Natural killer cell treated with Interleukin-12 subunit alpha and Interleukin-12 subunit beta and Interleukin-15 and Interleukin-18, amount 100 ng/mL, for 72 hours (primary cell): Measurements from ENCODE around the gene PRR14. TPM values are rescaled to one million over a fixed set of nuclear protein-coding genes. Genes with fewer than 3 reads are reported as not detected.
A peak's percentile ranks its signal among the peaks of the same experiment; 100 is the strongest.
"Not testable (repeated sequence)": the region's sequence is repeated elsewhere in the genome, so short reads cannot be mapped to it uniquely, and the experiment has no call there.

Experiments used
- ATAC-seq, 2 donors: fragments of 150-1000 bp; cut with Tn5 transposase in 1 of 2; sonication (Bioruptor Pico), chemical (Tn5 transposase) in 1 of 2; 2 replicates each; pipeline ENCODE4 v1.10.0; 2021
- DNase-seq: peaks from one replicate; pipeline ENCODE4 v3.0.0; 2022; ENCODE audit warnings: low spot score
- H3K27ac Mint-ChIP-seq, 2 donors: 1 replicate in 1 of 2; 2 replicates in 1 of 2; pipeline ENCODE4 v1.8.0; 2022; ENCODE audit warnings: mixed read lengths in 2 of 2, mild to moderate bottlenecking in 1 of 2, moderate library complexity in 1 of 2
- H3K27me3 Mint-ChIP-seq, 2 donors: 1 replicate in 1 of 2; 2 replicates in 1 of 2; pipeline ENCODE4 v1.8.0; 2022; ENCODE audit warnings: mixed read lengths in 2 of 2
- H3K36me3 Mint-ChIP-seq: one replicate; pipeline ENCODE4 v1.8.0; 2022; ENCODE audit warnings: mixed read lengths
- H3K4me1 Mint-ChIP-seq, 2 donors: 1 replicate in 1 of 2; 2 replicates in 1 of 2; pipeline ENCODE4 v1.8.0; 2022; ENCODE audit warnings: low read depth in 2 of 2, mixed read lengths in 2 of 2, mild to moderate bottlenecking in 1 of 2
- H3K4me3 Mint-ChIP-seq: one replicate; pipeline ENCODE4 v1.8.0; 2022; ENCODE audit warnings: mixed read lengths
- H3K9me3 Mint-ChIP-seq: 2 replicates; pipeline ENCODE4 v1.8.0; 2022; ENCODE audit warnings: mixed read lengths
- total RNA-seq, 2 donors: library from RNA; stranded (reverse); gene quantifications; one replicate each; pipeline ENCODE4 v1.2.3, GENCODE V29; 2022

The PRR14 gene
- total RNA-seq, 2 donors from 2014 or later: 128 to 197 TPM

- Mint-ChIP-seq H3K27ac (no peak overlapping the region), H3K4me1 (peaks cover 0 to 2% of the 10 kb centered on the region in 2 donors), H3K36me3 (no peaks in the 10 kb centered on the region), H3K27me3 (no peaks in the 10 kb centered on the region), H3K9me3 (no peaks in the 10 kb centered on the region), H3K4me3 (no peak overlapping the region)
- ATAC-seq (no peak), DNase-seq (no peak)
Measured at GRCh38 chr16:30620169-30620568, 30.6 kb upstream of the PRR14 start.

GRCh38 chr16:30621765-30622164 lies 29.0 kb upstream of the PRR14 start:
- Mint-ChIP-seq H3K27ac (no peak overlapping the region), H3K4me1 (peaks cover 0 to 2% of the 10 kb centered on the region in 2 donors), H3K4me3 (no peak overlapping the region), H3K9me3 (no peaks in the 10 kb centered on the region), H3K36me3 (no peaks in the 10 kb centered on the region), H3K27me3 (no peaks in the 10 kb centered on the region)
- ATAC-seq (no peak), DNase-seq (no peak)

- Mint-ChIP-seq H3K27me3 (no peaks in the 10 kb centered on the region), H3K36me3 (no peaks in the 10 kb centered on the region), H3K9me3 (no peaks in the 10 kb centered on the region), H3K4me1 (no peaks in the 10 kb centered on the region), H3K4me3 (no peak overlapping the region), H3K27ac (no peak overlapping the region)
- no peak for DNase-seq
- ATAC-seq: no peak
Measured at GRCh38 chr16:30622455-30623032, 28.2 kb upstream of the PRR14 start.

DNA sequence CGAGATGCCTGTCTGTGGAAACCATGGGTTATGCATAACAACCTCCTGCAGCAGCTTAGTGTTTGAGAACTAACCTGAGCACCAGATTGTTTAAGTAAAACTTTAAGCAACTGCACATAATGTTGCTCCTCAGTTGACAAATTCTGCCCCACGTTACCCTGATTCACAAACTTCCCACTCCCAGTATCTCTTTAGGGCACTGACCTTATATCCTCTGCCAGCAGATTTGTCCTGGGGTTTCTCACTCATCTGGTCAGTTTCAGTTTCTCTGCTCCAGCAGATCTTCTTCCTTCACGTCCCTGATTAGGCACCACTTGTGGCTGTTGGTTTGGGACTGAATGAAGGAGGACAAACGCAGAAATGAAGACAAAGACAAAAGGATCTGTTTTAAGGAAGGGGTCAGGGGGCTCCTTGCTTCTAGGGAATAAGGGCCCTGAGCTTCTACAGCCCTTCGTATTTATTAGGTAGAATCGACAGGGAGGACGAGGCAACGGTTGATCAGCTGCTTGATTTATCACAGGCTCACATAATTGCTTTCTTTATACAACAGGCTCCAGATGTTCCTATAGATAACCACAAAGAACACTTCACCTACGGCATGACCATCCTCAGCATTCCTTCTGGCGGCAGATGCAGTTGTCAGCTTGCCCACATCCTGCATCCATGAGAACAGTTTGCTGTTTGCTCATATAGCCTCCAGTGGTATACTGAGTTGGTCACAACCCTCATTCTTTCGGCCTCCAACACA lies 27.1 kb upstream of the PRR14 start:
- H3K27ac Mint-ChIP-seq: no peak overlapping the region
- no peaks in the 10 kb centered on the region for H3K9me3 Mint-ChIP-seq
- H3K4me3 Mint-ChIP-seq: no peak overlapping the region
- ATAC-seq (no peak), DNase-seq (no peak)
- peaks cover 0 to 2% of the 10 kb centered on the region in 2 donors for H3K4me1 Mint-ChIP-seq
- H3K27me3 Mint-ChIP-seq: no peaks in the 10 kb centered on the region
- no peaks in the 10 kb centered on the region for H3K36me3 Mint-ChIP-seq

- Mint-ChIP-seq H3K27ac (no peak overlapping the region), H3K9me3 (no peaks in the 10 kb centered on the region), H3K4me3 (no peak overlapping the region), H3K36me3 (no peaks in the 10 kb centered on the region), H3K4me1 (peaks cover 0 to 5% of the 10 kb centered on the region in 2 donors), H3K27me3 (no peaks in the 10 kb centered on the region)
- no peak for DNase-seq
- ATAC-seq: no peak
Measured at GRCh38 chr16:30626236-30626635, 24.5 kb upstream of the PRR14 start.

DNA sequence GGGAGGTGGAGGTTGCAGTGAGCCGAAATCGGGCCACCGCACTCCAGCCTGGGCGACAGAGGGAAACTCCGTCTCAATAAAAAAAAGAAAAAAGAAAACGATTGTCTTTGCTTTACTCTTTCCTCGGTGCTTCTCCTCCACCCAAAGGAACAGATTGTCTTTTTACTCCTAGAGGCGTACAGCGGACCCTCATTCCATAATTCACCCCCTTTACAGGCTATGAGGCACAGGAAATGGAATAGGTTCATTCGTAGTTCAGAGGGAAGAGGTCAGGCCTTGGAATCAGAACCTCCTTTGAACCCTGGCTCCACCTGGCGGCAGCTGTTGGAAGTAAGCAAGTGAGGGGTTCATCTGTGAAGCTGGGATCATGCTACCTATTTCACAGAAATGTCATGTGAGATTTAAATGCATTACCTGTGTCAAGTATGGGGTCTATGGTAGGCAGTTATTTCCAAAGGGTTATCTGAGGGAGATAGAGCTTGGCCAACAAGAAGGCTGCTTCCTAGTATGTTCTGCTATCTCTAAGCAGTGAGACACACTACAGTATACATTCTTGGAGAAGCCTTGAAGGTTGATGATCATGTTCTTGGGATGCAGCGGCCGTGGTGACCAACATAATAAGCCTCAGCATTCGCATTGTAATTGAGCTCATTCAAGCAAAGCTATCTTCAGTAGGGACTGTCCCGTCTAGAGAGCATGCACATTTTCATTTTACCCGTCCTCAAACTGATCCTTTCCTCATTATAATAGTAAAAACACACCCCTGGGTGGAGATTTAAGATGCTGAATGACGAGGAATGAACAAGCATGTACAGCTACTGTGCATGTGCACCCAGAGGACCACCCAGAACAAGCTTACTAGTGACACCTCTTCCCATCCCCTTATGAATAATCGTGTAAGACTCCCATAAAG lies 21.9 kb upstream of the PRR14 start:
- Mint-ChIP-seq H3K27me3 (no peaks in the 10 kb centered on the region), H3K9me3 (no peaks in the 10 kb centered on the region), H3K36me3 (no peaks in the 10 kb centered on the region), H3K4me1 (peaks cover 0 to 5% of the 10 kb centered on the region in 2 donors), H3K4me3 (peak overlapping the region; percentile 3), H3K27ac (peak overlapping the region in 1 of 2 donors; percentile 33)
- DNase-seq (peak; percentile 80), ATAC-seq (peak; percentile 86 to 90)

GRCh38 chr16:30632454-30632853 lies 18.3 kb upstream of the PRR14 start:
- not testable (repeated sequence) for H3K4me3 Mint-ChIP-seq, H3K36me3 Mint-ChIP-seq, H3K27me3 Mint-ChIP-seq, DNase-seq, H3K27ac Mint-ChIP-seq, H3K9me3 Mint-ChIP-seq, ATAC-seq
- H3K4me1 Mint-ChIP-seq: peaks cover 13 to 19% of the 10 kb centered on the region in 2 donors

DNA sequence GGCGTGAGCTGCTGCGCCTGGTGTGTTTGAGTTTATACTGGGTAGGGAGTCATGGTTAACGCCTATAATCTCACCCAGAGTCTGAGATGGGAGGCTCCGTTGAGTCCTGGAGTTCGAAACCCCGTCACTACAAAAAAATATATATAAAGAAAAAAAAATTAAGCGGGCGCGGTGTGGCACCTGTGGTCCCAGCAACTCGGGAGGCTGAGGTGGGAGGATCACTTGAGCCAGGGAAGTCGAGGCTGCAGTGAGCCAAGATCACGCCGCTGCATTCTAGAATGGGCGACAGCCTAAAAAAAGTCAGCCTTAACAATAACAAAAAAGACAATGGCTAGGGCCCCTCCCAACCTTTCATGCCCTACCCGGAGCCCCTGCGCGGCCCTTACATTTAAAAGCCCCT lies 17.2 kb upstream of the PRR14 start:
- Mint-ChIP-seq H3K36me3 (no peaks in the 10 kb centered on the region), H3K4me3 (peak overlapping the region; percentile 87), H3K27ac (peak overlapping the region; percentile 83 to 99), H3K27me3 (no peaks in the 10 kb centered on the region), H3K9me3 (no peaks in the 10 kb centered on the region), H3K4me1 (peaks cover 13 to 19% of the 10 kb centered on the region in 2 donors)
- DNase-seq (no peak), ATAC-seq (no peak)

- Mint-ChIP-seq H3K27me3 (no peaks in the 10 kb centered on the region), H3K4me3 (no peak overlapping the region), H3K36me3 (no peaks in the 10 kb centered on the region), H3K9me3 (no peaks in the 10 kb centered on the region), H3K4me1 (peaks cover 13 to 14% of the 10 kb centered on the region in 2 donors), H3K27ac (peak overlapping the region in 1 of 2 donors; percentile 61)
- no peak for DNase-seq
- ATAC-seq: no peak
Measured at GRCh38 chr16:30636599-30636998, 14.2 kb upstream of the PRR14 start.

GRCh38 chr16:30637139-30637538 lies 13.6 kb upstream of the PRR14 start:
- H3K27ac Mint-ChIP-seq, ATAC-seq, DNase-seq, H3K27me3 Mint-ChIP-seq, H3K36me3 Mint-ChIP-seq, H3K9me3 Mint-ChIP-seq, H3K4me3 Mint-ChIP-seq: not testable (repeated sequence)
- peaks cover 13 to 14% of the 10 kb centered on the region in 2 donors for H3K4me1 Mint-ChIP-seq

GRCh38 chr16:30637944-30638343 lies 12.8 kb upstream of the PRR14 start:
- DNase-seq: no peak
- H3K4me1 Mint-ChIP-seq: peaks cover 13 to 14% of the 10 kb centered on the region in 2 donors
- no peak for ATAC-seq
- H3K27me3 Mint-ChIP-seq: no peaks in the 10 kb centered on the region
- no peaks in the 10 kb centered on the region for H3K36me3 Mint-ChIP-seq
- no peaks in the 10 kb centered on the region for H3K9me3 Mint-ChIP-seq
- no peak overlapping the region for H3K4me3 Mint-ChIP-seq
- H3K27ac Mint-ChIP-seq: no peak overlapping the region

GRCh38 chr16:30641378-30641982 lies 9.3 kb upstream of the PRR14 start:
- H3K27me3 Mint-ChIP-seq: no peaks in the 10 kb centered on the region
- no peak for DNase-seq
- H3K36me3 Mint-ChIP-seq: no peaks in the 10 kb centered on the region
- H3K27ac Mint-ChIP-seq: no peak overlapping the region
- H3K9me3 Mint-ChIP-seq: no peaks in the 10 kb centered on the region
- no peak for ATAC-seq
- H3K4me1 Mint-ChIP-seq: peaks cover 0 to 6% of the 10 kb centered on the region in 2 donors
- no peak overlapping the region for H3K4me3 Mint-ChIP-seq

DNA sequence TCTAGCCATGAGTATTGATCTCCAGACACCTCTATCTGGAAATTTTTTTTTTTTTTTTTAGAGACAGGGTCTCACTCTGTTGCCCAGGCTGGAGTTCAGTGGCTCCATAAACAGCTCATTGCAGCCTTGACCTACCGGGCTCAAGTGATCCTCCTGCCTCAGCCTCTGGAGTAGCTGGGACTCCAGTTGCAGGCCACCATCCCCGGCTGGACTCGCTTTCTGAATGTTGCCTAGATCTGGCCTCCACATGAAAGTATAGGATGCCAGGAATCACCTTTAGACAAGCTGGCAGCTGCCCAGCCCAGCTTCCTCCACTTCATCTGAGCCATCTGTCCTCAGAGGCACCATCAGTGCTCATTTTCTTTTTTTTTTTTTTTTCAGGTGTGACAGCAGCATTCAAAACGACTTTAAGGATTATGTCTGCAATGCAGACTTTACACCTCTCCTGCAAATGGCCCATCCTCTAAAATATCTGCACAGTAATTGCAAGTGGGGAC lies 6.4 kb upstream of the PRR14 start:
- DNase-seq (no peak), ATAC-seq (no peak)
- Mint-ChIP-seq H3K36me3 (no peaks in the 10 kb centered on the region), H3K4me3 (no peak overlapping the region), H3K27ac (peak overlapping the region in 1 of 2 donors; percentile 28), H3K27me3 (no peaks in the 10 kb centered on the region), H3K9me3 (no peaks in the 10 kb centered on the region), H3K4me1 (peaks cover 0 to 12% of the 10 kb centered on the region in 2 donors)
